CD4-positive, alpha-beta T cell (primary cell): Measurements from ENCODE around the gene MYO15A. TPM values are rescaled to one million over a fixed set of nuclear protein-coding genes. Genes with fewer than 3 reads are reported as not detected.

Experiments used
- ATAC-seq: fragments of 200-7000 bp; cut with Tn5 transposase; one replicate; pipeline ENCODE4 v1.10.0; 2022; ENCODE audit warnings: mild to moderate bottlenecking; ENCODE audit not compliant: poor library complexity
- CTCF ChIA-PET: fragments of 350-600 bp; sonication (Branson Sonifier 250); formaldehyde crosslinking; loops from one replicate; lab custom pipeline; 2021; ENCODE audit warnings: antibody characterized with exemption, inconsistent platforms; lab: Charles Lee
- POLR2A ChIA-PET: fragments of 350-600 bp; sonication (Branson Sonifier 250); formaldehyde crosslinking; loops from one replicate; lab custom pipeline; 2021; ENCODE audit warnings: antibody characterized with exemption, inconsistent platforms; lab: Charles Lee
- DNase-seq, 14 experiments: peaks; one replicate each; pipeline ENCODE4 v3.0.0-alpha.2; 2013 to 2020; ENCODE audit warnings: mixed read lengths in 2 of 14
- H3K27ac ChIP-seq, 2 donors: one replicate each; pipeline versions ENCODE4 v1.5.1 to v1.7.0; 2013; ENCODE audit warnings: low read length in 2 of 2, low read depth in 1 of 2, mild to moderate bottlenecking in 1 of 2
- H3K27me3 ChIP-seq, 2 experiments: 1 replicate in 1 of 2; 2 replicates in 1 of 2; pipeline versions ENCODE4 v1.6.1 to v1.7.0; 2013; ENCODE audit warnings: low read length in 2 of 2, control low read depth in 1 of 2, mild to moderate bottlenecking in 1 of 2, moderate library complexity in 1 of 2; ENCODE audit not compliant: insufficient read depth in 2 of 2, control insufficient read depth in 1 of 2
- H3K36me3 ChIP-seq: one replicate; pipeline ENCODE4 v1.6.1; 2013; ENCODE audit warnings: low read length, control low read depth; ENCODE audit not compliant: insufficient read depth
- H3K4me1 ChIP-seq: one replicate; pipeline ENCODE4 v1.6.1; 2013; ENCODE audit warnings: low read length, control low read depth; ENCODE audit not compliant: insufficient read depth
- H3K4me3 ChIP-seq: one replicate; pipeline ENCODE4 v1.5.1; 2013; ENCODE audit warnings: mild to moderate bottlenecking, low read length, moderate library complexity
- H3K9me3 ChIP-seq, 2 experiments: 1 replicate in 1 of 2; 2 replicates in 1 of 2; pipeline versions ENCODE4 v1.6.1 to v1.7.0; 2013; ENCODE audit warnings: low read length in 2 of 2, mild to moderate bottlenecking in 2 of 2, control low read depth in 1 of 2, moderate library complexity in 1 of 2; ENCODE audit not compliant: control insufficient read depth in 1 of 2, insufficient read depth in 1 of 2
- H3K27ac Mint-ChIP-seq: one replicate; pipeline ENCODE4 v1.8.0; 2020; ENCODE audit warnings: mixed read lengths
- H3K27me3 Mint-ChIP-seq: one replicate; pipeline ENCODE4 v1.8.0; 2021; ENCODE audit warnings: mixed read lengths
- H3K36me3 Mint-ChIP-seq: one replicate; pipeline ENCODE4 v1.8.0; 2021; ENCODE audit warnings: low read depth, mixed read lengths
- H3K4me1 Mint-ChIP-seq: one replicate; pipeline ENCODE4 v1.8.0; 2021; ENCODE audit warnings: low read depth, mixed read lengths
- H3K4me3 Mint-ChIP-seq: one replicate; pipeline ENCODE4 v1.8.0; 2020; ENCODE audit warnings: mild to moderate bottlenecking, mixed read lengths
- H3K9me3 Mint-ChIP-seq: one replicate; pipeline ENCODE4 v1.8.0; 2020; ENCODE audit warnings: mixed read lengths
- intact Hi-C, 2 experiments: fragments of 100-400 bp; cut with DNase I in 1 of 2; cut with micrococcal nuclease in 1 of 2; formaldehyde crosslinking; loops; one replicate each; pipeline versions ENCODE4 v1.15.1 to v1.9.0; 2023 to 2025; cut with DNase I, micrococcal nuclease
- total RNA-seq, 174 experiments: library from RNA in 2 of 174; stranded (reverse) in 2 of 174; gene quantifications; one replicate each; pipeline ENCODE4 v1.2.3 and lab custom pipeline; 2021 to 2026
- TF ChIP-seq, protein P1 (sequence below): fragments of 200-600 bp; IDR thresholded peaks from one replicate; pipeline ENCODE4 v1.8.0; 2022; ENCODE audit warnings: antibody characterized with exemption, mild to moderate bottlenecking

MYO15A gene
- total RNA-seq, 2 experiments from 2014 or later: 1.2 to 1.6 TPM

DNA sequence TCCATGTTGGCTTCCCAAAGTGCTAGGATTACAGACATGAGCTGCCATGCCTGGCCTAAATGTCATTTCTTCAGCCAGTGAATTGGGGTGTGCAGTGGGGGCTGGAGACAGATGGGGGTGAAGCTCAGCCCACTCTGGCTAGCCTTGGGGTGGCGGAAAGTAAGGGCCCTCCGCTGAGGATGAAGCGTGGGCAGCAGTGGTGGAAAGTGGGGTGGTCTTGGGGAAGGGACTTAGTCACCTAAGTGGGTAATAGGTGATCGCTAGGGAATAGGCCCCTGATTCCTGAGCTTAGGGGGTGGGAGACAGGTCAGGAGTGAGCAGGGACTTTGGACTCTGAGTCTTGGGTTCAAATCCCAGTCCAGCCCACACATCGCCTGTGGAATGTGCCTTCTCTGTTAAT is 119.1 kb downstream of the MYO15A start:
- Mint-ChIP-seq H3K27ac (no peak overlapping the region), H3K27me3 (no peaks in the 10 kb centered on the region), H3K4me3 (peak overlapping the region; percentile 72), H3K9me3 (no peaks in the 10 kb centered on the region), H3K36me3 (no peaks in the 10 kb centered on the region), H3K4me1 (peaks cover 25% of the 10 kb centered on the region)
- ATAC-seq (no peak), DNase-seq (no peak)
- H3K27me3 ChIP-seq: no peaks in the 10 kb centered on the region
- H3K4me1 ChIP-seq: peaks cover 44% of the 10 kb centered on the region
- H3K4me3 ChIP-seq: no peak overlapping the region
- H3K36me3 ChIP-seq: peaks cover 1% of the 10 kb centered on the region
- TF ChIP-seq, protein P1, sequence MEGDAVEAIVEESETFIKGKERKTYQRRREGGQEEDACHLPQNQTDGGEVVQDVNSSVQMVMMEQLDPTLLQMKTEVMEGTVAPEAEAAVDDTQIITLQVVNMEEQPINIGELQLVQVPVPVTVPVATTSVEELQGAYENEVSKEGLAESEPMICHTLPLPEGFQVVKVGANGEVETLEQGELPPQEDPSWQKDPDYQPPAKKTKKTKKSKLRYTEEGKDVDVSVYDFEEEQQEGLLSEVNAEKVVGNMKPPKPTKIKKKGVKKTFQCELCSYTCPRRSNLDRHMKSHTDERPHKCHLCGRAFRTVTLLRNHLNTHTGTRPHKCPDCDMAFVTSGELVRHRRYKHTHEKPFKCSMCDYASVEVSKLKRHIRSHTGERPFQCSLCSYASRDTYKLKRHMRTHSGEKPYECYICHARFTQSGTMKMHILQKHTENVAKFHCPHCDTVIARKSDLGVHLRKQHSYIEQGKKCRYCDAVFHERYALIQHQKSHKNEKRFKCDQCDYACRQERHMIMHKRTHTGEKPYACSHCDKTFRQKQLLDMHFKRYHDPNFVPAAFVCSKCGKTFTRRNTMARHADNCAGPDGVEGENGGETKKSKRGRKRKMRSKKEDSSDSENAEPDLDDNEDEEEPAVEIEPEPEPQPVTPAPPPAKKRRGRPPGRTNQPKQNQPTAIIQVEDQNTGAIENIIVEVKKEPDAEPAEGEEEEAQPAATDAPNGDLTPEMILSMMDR: no peak
- intact Hi-C loops: no loop called here
- ChIA-PET CTCF (no interaction called here), POLR2A (no interaction called here)
- H3K27ac ChIP-seq: no peak overlapping the region
- H3K9me3 ChIP-seq: no peaks in the 10 kb centered on the region

DNA sequence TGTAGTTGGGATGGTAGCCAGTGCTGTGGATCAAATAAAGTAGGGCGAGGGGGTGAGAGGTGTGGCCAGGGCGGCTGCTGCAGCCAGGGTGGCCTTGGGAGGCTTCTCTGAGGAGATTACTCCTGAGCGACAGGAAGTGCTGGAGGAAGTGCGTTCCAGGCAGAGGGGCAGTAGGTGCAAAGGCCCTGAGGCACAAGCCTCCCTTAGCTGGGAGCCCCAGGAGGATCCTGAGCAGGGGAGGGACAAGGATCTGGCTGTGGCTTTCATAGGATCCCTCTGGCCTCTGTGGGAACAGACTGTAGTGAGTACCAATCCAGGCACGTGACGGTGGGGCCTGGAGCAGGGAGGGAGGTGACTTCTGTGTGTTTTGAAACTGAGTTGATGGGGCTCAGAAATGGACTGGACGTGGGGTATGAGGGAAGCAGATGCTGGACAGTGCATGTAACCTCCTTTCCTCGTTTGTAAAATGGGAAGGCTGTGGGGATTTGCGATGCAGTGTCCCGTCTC is 119.7 kb downstream of the MYO15A start:
- intact Hi-C loops: no loop called here

DNA sequence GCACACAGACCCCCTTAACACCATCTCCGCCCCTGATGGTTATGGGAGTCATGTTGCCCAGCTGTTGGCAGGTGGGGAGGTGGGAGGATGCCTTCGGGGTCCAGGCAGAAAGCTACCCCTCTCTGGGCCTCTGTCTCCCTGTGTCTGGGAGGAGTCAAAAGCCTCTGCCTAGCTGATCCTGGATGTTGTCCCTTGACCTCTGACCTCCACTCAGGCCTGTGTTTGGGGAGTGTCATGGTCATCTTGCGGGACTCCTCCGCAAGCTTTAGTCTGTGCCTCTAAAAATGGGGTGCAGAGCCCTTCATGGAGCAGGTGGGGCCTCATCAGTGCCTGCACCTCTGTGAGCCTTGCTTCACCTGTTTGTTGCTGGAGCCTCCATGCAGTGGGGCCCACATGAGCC is 120.7 kb downstream of the MYO15A start:
- H3K4me3 Mint-ChIP-seq: no peak overlapping the region
- peaks cover 1% of the 10 kb centered on the region for H3K36me3 Mint-ChIP-seq
- H3K27me3 Mint-ChIP-seq: no peaks in the 10 kb centered on the region
- H3K4me3 ChIP-seq: no peak overlapping the region
- H3K27me3 ChIP-seq: no peaks in the 10 kb centered on the region
- H3K4me1 ChIP-seq: peaks cover 44% of the 10 kb centered on the region
- H3K27ac Mint-ChIP-seq: no peak overlapping the region
- TF ChIP-seq, protein P1: no peak
- peaks cover 25% of the 10 kb centered on the region for H3K4me1 Mint-ChIP-seq
- H3K36me3 ChIP-seq: peaks cover 17% of the 10 kb centered on the region
- intact Hi-C loops: no loop called here
- no peak for ATAC-seq
- no peaks in the 10 kb centered on the region for H3K9me3 ChIP-seq
- ChIA-PET POLR2A (no interaction called here), CTCF (no interaction called here)
- H3K27ac ChIP-seq: no peak overlapping the region
- DNase-seq: no peak
- H3K9me3 Mint-ChIP-seq: no peaks in the 10 kb centered on the region

More for the DNA sequence above, 119.7 kb downstream of the MYO15A start:
- H3K9me3 ChIP-seq: no peaks in the 10 kb centered on the region
- H3K4me1 ChIP-seq: peaks cover 44% of the 10 kb centered on the region
- Mint-ChIP-seq H3K27ac (no peak overlapping the region), H3K4me1 (peaks cover 25% of the 10 kb centered on the region), H3K36me3 (no peaks in the 10 kb centered on the region), H3K27me3 (no peaks in the 10 kb centered on the region), H3K9me3 (no peaks in the 10 kb centered on the region), H3K4me3 (peak overlapping the region; percentile 72)
- H3K27me3 ChIP-seq: no peaks in the 10 kb centered on the region
- POLR2A ChIA-PET: no interaction called here
- H3K36me3 ChIP-seq: peaks cover 7% of the 10 kb centered on the region
- ATAC-seq: no peak
- no peak overlapping the region for H3K27ac ChIP-seq
- DNase-seq: no peak
- no peak overlapping the region for H3K4me3 ChIP-seq
- TF ChIP-seq, protein P1: no peak
- CTCF ChIA-PET: no interaction called here

Other genes starting within 250 kb of the MYO15A start
- gene TOM1L2, start 136.4 kb upstream of the MYO15A start, total RNA-seq: 10 to 100 TPM; 28.5 to 30.5 TPM
- under 1 TPM in 1 of 2 experiments, not detected in 1; 0.11 TPM for gene DRC3, start 135.9 kb upstream of the MYO15A start, total RNA-seq
- gene ATPAF2, start 69.6 kb upstream of the MYO15A start, total RNA-seq: 10 to 100 TPM; 20.8 to 21.9 TPM
- 1 to 10 TPM; 3.4 to 3.7 TPM for gene GID4, start 69.3 kb upstream of the MYO15A start, total RNA-seq
- gene DRG2, start 20.8 kb upstream of the MYO15A start, total RNA-seq: 10 to 100 TPM; 38.9 to 40.6 TPM
- 100 to 1,000 TPM; 117 to 119 TPM for gene ALKBH5, start 75.1 kb downstream of the MYO15A start, total RNA-seq
- 10 to 100 TPM; 10.8 to 11.6 TPM for gene LLGL1, start 116.9 kb downstream of the MYO15A start, total RNA-seq
- gene FLII, start 150.0 kb downstream of the MYO15A start, total RNA-seq: 100 to 1,000 TPM; 179 to 190 TPM
- gene MIEF2, start 151.9 kb downstream of the MYO15A start, total RNA-seq: 10 to 100 TPM; 10.7 to 14.3 TPM
- 10 to 100 TPM; 21.5 to 24.8 TPM for gene TOP3A, start 206.2 kb downstream of the MYO15A start, total RNA-seq
- 10 to 100 TPM; 52.2 to 54.5 TPM for gene SMCR8, start 206.5 kb downstream of the MYO15A start, total RNA-seq